GM12878 (cell line): Measurements from ENCODE around the gene CEND1. TPM values are rescaled to one million over a fixed set of nuclear protein-coding genes. Genes with fewer than 3 reads are reported as not detected.

Source experiments
- CUX1 ChIP-seq: IDR thresholded peaks from 2 replicates; pipeline ENCODE4 v1.6.1; 2012; ENCODE audit warnings: improper control_type of control experiment, low read depth, low read length; ENCODE audit not compliant: insufficient replicate concordance
- GABPA ChIP-seq: IDR thresholded peaks from 2 replicates; pipeline ENCODE4 v1.6.1; 2014; ENCODE audit warnings: antibody characterized with exemption, low read depth, mild to moderate bottlenecking, inconsistent platforms
- HDAC2 ChIP-seq: fragments of 200-600 bp; sonication (generic); IDR thresholded peaks from 2 replicates; pipeline ENCODE4 v1.6.1; 2017
- IRF4 ChIP-seq: IDR thresholded peaks from 2 replicates; pipeline ENCODE4 v1.6.1; 2011; ENCODE audit warnings: low read depth, low read length
- JUND ChIP-seq: IDR thresholded peaks from 2 replicates; pipeline ENCODE4 v1.6.1; 2012; ENCODE audit warnings: low read depth, mild to moderate bottlenecking, low read length, improper control_type of control experiment, moderate library complexity
- MEF2A ChIP-seq: IDR thresholded peaks from 2 replicates; pipeline ENCODE4 v1.6.1; 2011; ENCODE audit warnings: low read depth, mild to moderate bottlenecking, low read length, moderate library complexity; ENCODE audit not compliant: insufficient read depth
- NKRF ChIP-seq: fragments of 450-650 bp; conservative IDR thresholded peaks from 2 replicates; pipeline ENCODE4 v1.6.1; 2017; ENCODE audit warnings: mild to moderate bottlenecking, moderate library complexity
- PKNOX1 ChIP-seq: fragments of 450-650 bp; IDR thresholded peaks from 2 replicates; pipeline ENCODE4 v1.6.1; 2016; ENCODE audit warnings: mild to moderate bottlenecking
- POLR2AphosphoS5 ChIP-seq: IDR thresholded peaks from 2 replicates; pipeline ENCODE4 v1.6.1; 2011; ENCODE audit warnings: mild to moderate bottlenecking, low read length, inconsistent platforms
- SREBF1 ChIP-seq: IDR thresholded peaks from 2 replicates; pipeline ENCODE4 v1.6.1; 2012; ENCODE audit warnings: mild to moderate bottlenecking, low read length
- SREBF2 ChIP-seq: IDR thresholded peaks from 2 replicates; pipeline ENCODE4 v1.6.1; 2012; ENCODE audit warnings: mild to moderate bottlenecking, low read length
- TCF7 ChIP-seq: IDR thresholded peaks from 2 replicates; pipeline ENCODE4 v1.6.1; 2014; ENCODE audit warnings: antibody characterized with exemption, borderline replicate concordance
- ZSCAN29 ChIP-seq: fragments of 450-650 bp; IDR thresholded peaks from 2 replicates; pipeline ENCODE4 v1.6.1; 2017; ENCODE audit warnings: mild to moderate bottlenecking, moderate library complexity
- polyA plus RNA-seq, 11 experiments: library from polyadenylated mRNA; depleted of rRNA in 4 of 11; unstranded in 6 of 11; stranded (reverse) in 5 of 11; fragments of >200 nt; fragmentation: Nextera tagmentation in 4 of 11; fragmentation: Illumina TruSeq in 1 of 11; extraction: Ambion mirVana in 4 of 11; extraction: Trizol in 1 of 11; gene quantifications; 1 replicate in 1 of 11; 2 replicates in 10 of 11; pipeline versions ENCODE4 v1.2.1 to v1.2.3, GENCODE V29; 2011 to 2016; ENCODE audit warnings: inconsistent platforms in 2 of 11, missing spikeins in 2 of 11, low read depth in 1 of 11
- total RNA-seq, 4 experiments: library from RNA; depleted of rRNA in 3 of 4; stranded (reverse); fragments of >200 nt in 3 of 4; fragmentation: Illumina TruSeq in 1 of 4; extraction: Trizol in 1 of 4; gene quantifications; 2 replicates each; pipeline versions ENCODE4 v1.2.1 to v1.2.3, GENCODE V29; 2013 to 2021
- TF ChIP-seq, protein P1 (sequence below): fragments of 150-350 bp; IDR thresholded peaks from 2 replicates; pipeline ENCODE4 v1.6.1; 2016; ENCODE audit warnings: low read depth, low read length
- TF ChIP-seq, protein P2 (sequence below): fragments of 450-650 bp; IDR thresholded peaks from 2 replicates; pipeline ENCODE4 v1.6.1; 2016; ENCODE audit warnings: mild to moderate bottlenecking
- TF ChIP-seq, protein P3 (sequence below): IDR thresholded peaks from 2 replicates; pipeline ENCODE4 v1.6.1; 2011; ENCODE audit warnings: borderline replicate concordance, low read depth, mild to moderate bottlenecking, moderate library complexity, mixed read lengths, low read length; ENCODE audit not compliant: insufficient read depth; ENCODE audit errors: extremely low read length

Gene CEND1
- total and polyA plus RNA-seq, 10 of the 15 experiments (the other 5 are each of a cell fraction or from before 2014, with no cell fraction given), result 0.31 to 13.6 (median 7.2) TPM; not detected in 1

DNA sequence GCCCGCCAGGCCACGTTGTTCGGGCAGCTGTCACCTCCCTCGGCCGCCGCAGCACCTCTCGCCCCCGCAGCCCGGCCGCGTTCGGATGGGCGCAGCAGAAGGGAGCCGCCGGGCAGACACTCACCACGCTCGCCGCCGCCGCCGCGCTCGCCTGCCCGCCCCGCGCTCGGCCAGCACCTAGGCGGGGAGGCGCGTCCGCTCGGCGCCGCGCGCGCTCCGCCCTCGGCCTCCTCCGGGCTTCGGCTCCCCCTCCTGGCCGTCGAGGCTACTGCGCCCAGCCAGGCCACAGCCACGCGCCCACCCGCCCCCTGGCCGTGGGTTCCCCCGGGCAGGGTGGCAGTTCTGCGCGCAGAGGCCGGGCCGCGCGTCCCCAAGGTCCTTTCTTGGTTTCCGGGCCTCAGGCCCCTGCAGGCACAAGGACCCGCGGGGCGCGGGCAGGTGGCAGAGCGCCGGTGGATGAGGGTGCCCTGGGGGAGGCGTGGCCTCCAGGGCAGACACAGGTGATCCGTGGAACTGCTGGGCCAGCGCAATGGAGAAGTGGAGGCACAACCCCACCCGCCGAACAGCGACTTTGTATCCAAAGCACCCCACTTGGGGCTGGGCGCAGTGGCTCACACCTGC lies 8.3 kb upstream of the CEND1 start, which contains the start of gene SLC25A22 (continued):
- no peak for TF ChIP-seq CUX1
- TF ChIP-seq POLR2AphosphoS5, result no peak
- TF ChIP-seq, protein P1, sequence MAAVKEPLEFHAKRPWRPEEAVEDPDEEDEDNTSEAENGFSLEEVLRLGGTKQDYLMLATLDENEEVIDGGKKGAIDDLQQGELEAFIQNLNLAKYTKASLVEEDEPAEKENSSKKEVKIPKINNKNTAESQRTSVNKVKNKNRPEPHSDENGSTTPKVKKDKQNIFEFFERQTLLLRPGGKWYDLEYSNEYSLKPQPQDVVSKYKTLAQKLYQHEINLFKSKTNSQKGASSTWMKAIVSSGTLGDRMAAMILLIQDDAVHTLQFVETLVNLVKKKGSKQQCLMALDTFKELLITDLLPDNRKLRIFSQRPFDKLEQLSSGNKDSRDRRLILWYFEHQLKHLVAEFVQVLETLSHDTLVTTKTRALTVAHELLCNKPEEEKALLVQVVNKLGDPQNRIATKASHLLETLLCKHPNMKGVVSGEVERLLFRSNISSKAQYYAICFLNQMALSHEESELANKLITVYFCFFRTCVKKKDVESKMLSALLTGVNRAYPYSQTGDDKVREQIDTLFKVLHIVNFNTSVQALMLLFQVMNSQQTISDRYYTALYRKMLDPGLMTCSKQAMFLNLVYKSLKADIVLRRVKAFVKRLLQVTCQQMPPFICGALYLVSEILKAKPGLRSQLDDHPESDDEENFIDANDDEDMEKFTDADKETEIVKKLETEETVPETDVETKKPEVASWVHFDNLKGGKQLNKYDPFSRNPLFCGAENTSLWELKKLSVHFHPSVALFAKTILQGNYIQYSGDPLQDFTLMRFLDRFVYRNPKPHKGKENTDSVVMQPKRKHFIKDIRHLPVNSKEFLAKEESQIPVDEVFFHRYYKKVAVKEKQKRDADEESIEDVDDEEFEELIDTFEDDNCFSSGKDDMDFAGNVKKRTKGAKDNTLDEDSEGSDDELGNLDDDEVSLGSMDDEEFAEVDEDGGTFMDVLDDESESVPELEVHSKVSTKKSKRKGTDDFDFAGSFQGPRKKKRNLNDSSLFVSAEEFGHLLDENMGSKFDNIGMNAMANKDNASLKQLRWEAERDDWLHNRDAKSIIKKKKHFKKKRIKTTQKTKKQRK, result no peak
- no peak for TF ChIP-seq PKNOX1
- no peak for TF ChIP-seq ZSCAN29
- TF ChIP-seq SREBF1, result no peak
- TF ChIP-seq MEF2A, result no peak
- TF ChIP-seq, protein P2, sequence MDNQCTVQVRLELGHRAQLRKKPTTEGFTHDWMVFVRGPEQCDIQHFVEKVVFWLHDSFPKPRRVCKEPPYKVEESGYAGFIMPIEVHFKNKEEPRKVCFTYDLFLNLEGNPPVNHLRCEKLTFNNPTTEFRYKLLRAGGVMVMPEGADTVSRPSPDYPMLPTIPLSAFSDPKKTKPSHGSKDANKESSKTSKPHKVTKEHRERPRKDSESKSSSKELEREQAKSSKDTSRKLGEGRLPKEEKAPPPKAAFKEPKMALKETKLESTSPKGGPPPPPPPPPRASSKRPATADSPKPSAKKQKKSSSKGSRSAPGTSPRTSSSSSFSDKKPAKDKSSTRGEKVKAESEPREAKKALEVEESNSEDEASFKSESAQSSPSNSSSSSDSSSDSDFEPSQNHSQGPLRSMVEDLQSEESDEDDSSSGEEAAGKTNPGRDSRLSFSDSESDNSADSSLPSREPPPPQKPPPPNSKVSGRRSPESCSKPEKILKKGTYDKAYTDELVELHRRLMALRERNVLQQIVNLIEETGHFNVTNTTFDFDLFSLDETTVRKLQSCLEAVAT, result no peak
- TF ChIP-seq NKRF, result peak; percentile 62
- TF ChIP-seq HDAC2, result no peak
- TF ChIP-seq, protein P3, sequence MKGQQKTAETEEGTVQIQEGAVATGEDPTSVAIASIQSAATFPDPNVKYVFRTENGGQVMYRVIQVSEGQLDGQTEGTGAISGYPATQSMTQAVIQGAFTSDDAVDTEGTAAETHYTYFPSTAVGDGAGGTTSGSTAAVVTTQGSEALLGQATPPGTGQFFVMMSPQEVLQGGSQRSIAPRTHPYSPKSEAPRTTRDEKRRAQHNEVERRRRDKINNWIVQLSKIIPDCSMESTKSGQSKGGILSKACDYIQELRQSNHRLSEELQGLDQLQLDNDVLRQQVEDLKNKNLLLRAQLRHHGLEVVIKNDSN, result no peak
- no peak for TF ChIP-seq JUND
- no peak for TF ChIP-seq SREBF2
- TF ChIP-seq TCF7, result no peak
- no peak for TF ChIP-seq GABPA
- no peak for TF ChIP-seq IRF4
